Colonic mucosa (tissue), 4 donors: ENCODE results near the gene SUGCT. TPM values are rescaled to one million over a fixed set of nuclear protein-coding genes. Genes with fewer than 3 reads are reported as not detected.

Source experiments
- DNase-seq: peaks from one replicate; pipeline ENCODE4 v3.0.0-alpha.2; 2020
- H3K27ac ChIP-seq: fragments of 200-600 bp; one replicate; pipeline ENCODE4 v1.8.0; 2021
- H3K27me3 ChIP-seq: fragments of 200-600 bp; one replicate; pipeline ENCODE4 v1.8.0; 2021
- H3K36me3 ChIP-seq: fragments of 200-600 bp; one replicate; pipeline ENCODE4 v1.8.0; 2021
- H3K4me1 ChIP-seq: fragments of 200-600 bp; one replicate; pipeline ENCODE4 v1.8.0; 2021; ENCODE audit warnings: mild to moderate bottlenecking
- H3K4me3 ChIP-seq: fragments of 200-600 bp; one replicate; pipeline ENCODE4 v1.8.0; 2021
- H3K9ac ChIP-seq, 2 donors: one replicate each; pipeline ENCODE4 v1.7.0; 2013; ENCODE audit warnings: control low read depth in 2 of 2, low read depth in 2 of 2, low read length in 2 of 2
- H3K9me3 ChIP-seq: fragments of 200-600 bp; one replicate; pipeline ENCODE4 v1.8.0; 2021
- intact Hi-C: fragments of 100-400 bp; cut with DNase I; formaldehyde crosslinking; loops from one replicate; pipeline ENCODE4 v1.14.1; 2022
- total RNA-seq, 2 donors: library from RNA; stranded (reverse); fragmentation: NEBNext Ultra II Directional in 1 of 2; extraction: Animal tissue kit (Norgen Biotek cat#: 25700) in 1 of 2; gene quantifications; one replicate each; pipeline ENCODE4 v1.2.1, GENCODE V29; 2021
- TF ChIP-seq, protein P1 (sequence below): fragments of 200-600 bp; IDR thresholded peaks from one replicate; pipeline ENCODE4 v1.8.0; 2022; ENCODE audit warnings: antibody characterized with exemption, mild to moderate bottlenecking
- donor health status: healthy.
- donor health status: DM: no; HTN: no; CAD: no.
- donor health status: DM: no; HTN: no; CAD: no.

The SUGCT gene
- total RNA-seq, result 10 to 100 TPM in 1 of 2 donors, 1 to 10 TPM in 1; 3.6 to 15.1 TPM

DNA sequence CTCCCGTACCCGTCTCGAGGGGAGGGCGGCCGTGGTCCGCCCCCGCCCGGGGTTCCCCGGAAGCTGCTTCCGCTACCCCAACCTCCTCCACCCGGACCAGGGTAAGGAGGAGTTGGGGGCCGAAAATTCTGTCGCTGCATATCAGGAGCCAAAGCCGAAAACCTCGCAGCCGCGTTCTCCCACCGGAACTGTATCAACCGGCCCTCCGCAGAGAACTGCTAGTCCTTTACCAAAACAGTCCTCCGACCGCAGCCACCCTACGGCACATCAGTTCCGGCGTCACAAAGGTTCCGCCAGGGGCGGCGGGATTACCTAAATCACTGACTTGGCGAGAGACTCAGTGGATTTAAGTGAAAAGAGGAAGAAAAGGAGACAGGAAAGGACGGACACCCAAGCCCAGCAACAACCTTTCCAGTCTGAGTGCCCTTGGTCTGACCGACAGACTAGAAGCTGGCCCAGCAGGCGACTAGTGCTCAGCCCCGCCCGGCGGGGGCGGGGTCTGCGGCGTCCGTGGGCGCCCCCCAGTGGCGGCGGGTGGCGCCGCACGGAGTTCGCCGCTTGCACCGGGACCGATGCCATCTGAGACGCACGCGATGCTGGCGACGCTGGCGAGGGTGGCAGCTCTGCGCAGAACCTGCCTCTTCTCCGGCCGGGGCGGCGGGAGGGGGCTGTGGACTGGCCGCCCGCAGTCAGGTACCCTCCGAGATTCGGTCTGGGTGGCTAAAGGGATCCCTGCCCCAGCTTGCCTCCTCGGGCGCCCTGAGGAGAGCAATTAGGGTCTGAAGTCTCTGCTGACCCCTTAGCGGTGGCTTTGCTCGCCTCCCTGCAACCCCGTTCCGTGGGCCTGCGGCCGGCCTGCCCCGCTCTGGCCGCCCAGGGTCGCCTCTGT, at the start of gene SUGCT, which contains the start of gene MPLKIP:
SUGCT (plus strand) TSS at position 578 of the 889 bp plus-strand sequence.
MPLKIP (minus strand) TSS at position 195 of the 889 bp plus-strand sequence; CDS start at position 140, 55 bp downstream.
- Histone ChIP-seq H3K9ac (peak within 1 kb of the TSS; percentile 92 to 97), H3K4me1 (no peaks in the 10 kb centered on the region), H3K36me3 (no peaks in the 10 kb centered on the region), H3K9me3 (no peaks in the 10 kb centered on the region), H3K27me3 (no peaks in the 10 kb centered on the region), H3K4me3 (peak within 1 kb of the TSS; percentile 93), H3K27ac (peak within 1 kb of the TSS; percentile 89)
- TF ChIP-seq, protein P1, sequence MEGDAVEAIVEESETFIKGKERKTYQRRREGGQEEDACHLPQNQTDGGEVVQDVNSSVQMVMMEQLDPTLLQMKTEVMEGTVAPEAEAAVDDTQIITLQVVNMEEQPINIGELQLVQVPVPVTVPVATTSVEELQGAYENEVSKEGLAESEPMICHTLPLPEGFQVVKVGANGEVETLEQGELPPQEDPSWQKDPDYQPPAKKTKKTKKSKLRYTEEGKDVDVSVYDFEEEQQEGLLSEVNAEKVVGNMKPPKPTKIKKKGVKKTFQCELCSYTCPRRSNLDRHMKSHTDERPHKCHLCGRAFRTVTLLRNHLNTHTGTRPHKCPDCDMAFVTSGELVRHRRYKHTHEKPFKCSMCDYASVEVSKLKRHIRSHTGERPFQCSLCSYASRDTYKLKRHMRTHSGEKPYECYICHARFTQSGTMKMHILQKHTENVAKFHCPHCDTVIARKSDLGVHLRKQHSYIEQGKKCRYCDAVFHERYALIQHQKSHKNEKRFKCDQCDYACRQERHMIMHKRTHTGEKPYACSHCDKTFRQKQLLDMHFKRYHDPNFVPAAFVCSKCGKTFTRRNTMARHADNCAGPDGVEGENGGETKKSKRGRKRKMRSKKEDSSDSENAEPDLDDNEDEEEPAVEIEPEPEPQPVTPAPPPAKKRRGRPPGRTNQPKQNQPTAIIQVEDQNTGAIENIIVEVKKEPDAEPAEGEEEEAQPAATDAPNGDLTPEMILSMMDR, result peak; percentile 97
- peak; percentile 86 for DNase-seq
- intact Hi-C loops, result no loop called here

DNA sequence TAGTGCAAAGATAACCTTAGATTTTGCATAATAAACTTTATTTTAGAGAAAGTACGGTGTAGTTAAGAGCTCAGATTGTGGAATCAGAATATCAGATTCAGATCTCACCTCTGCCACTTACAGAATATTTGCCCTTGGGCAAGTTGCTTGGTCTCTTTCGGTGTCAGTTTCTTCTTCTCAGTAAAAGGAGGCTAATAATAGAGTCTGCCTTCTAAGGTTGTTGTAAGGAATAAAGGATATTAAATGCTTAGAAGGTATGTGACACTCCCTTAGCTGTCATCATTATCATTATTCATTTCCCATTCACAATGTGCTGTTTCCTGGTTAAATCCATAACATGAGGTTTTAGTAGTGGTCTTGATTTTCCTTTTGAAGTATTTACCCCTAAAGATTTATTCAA, 42.6 kb upstream of the SUGCT start:
- no peaks in the 10 kb centered on the region for H3K9me3 ChIP-seq
- intact Hi-C loops, result no loop called here
- H3K4me1 ChIP-seq, result no peaks in the 10 kb centered on the region
- H3K36me3 ChIP-seq, result no peaks in the 10 kb centered on the region
- H3K4me3 ChIP-seq, result no peak overlapping the region
- TF ChIP-seq, protein P1, result no peak
- no peak overlapping the region for H3K9ac ChIP-seq
- no peak for DNase-seq
- no peak overlapping the region for H3K27ac ChIP-seq
- H3K27me3 ChIP-seq, result no peaks in the 10 kb centered on the region

DNA sequence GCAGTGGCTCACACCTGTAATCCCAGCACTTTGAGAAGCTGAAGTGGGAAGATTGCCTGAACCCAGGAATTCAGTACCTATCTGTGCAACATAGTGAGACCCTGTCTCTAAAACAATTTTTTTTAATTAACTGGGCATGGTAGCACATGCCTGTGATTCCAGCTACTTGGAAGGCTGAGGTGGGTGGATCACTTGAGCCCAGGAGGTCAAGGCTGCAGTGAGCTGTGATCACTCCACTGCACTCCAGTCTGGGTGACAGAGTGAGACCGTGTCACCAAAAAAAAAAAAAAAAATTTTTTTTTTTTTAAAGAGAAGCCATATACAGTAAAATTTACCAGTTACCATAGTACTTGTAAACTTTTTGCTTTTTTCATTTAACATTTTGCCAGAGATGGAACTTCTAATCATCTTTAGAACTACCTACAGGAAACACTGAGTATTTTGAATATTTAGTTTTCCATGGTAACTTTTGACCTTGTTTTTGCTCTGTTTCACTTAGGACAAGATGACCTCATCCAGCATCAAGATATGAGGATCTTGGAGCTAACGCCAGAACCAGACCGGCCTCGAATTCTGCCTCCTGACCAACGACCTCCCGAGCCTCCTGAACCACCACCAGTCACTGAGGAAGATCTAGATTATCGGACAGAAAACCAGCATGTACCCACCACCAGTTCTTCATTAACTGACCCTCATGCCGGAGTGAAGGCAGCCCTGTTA, 41.0 kb upstream of the SUGCT start:
- Histone ChIP-seq H3K9me3 (no peaks in the 10 kb centered on the region), H3K36me3 (no peaks in the 10 kb centered on the region)

DNA sequence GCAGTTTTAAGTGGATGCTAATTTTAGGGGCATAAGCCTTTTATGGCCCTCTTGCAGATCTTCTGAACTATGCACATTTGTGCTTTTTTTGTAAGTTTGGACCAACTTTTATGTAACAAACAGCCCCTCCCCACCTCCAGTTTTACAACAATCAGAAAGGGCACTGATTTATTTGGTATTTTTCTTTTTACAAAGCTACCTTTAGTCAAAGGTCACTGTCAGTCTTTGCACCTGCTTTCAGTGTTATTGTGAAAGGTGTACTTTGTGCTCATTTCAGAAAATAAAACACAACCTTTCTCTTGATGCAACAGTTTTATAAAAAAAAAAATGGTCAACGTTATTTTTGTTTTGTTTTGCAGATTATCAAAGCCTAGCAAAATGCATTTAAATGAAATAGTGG, 39.6 kb upstream of the SUGCT start:
- H3K9me3 ChIP-seq, result no peaks in the 10 kb centered on the region
- DNase-seq, result no peak
- H3K4me1 ChIP-seq, result no peaks in the 10 kb centered on the region
- no peaks in the 10 kb centered on the region for H3K27me3 ChIP-seq
- no peaks in the 10 kb centered on the region for H3K36me3 ChIP-seq
- H3K9ac ChIP-seq, result no peak overlapping the region
- intact Hi-C loops, result no loop called here
- no peak overlapping the region for H3K4me3 ChIP-seq
- TF ChIP-seq, protein P1, result no peak
- no peak overlapping the region for H3K27ac ChIP-seq

More for the DNA sequence above, 41.0 kb upstream of the SUGCT start:
- no peak overlapping the region for H3K27ac ChIP-seq
- H3K27me3 ChIP-seq, result no peaks in the 10 kb centered on the region
- no peaks in the 10 kb centered on the region for H3K4me1 ChIP-seq
- intact Hi-C loops, result no loop called here
- TF ChIP-seq, protein P1, result no peak
- no peak overlapping the region for H3K9ac ChIP-seq
- DNase-seq, result no peak
- H3K4me3 ChIP-seq, result no peak overlapping the region

DNA sequence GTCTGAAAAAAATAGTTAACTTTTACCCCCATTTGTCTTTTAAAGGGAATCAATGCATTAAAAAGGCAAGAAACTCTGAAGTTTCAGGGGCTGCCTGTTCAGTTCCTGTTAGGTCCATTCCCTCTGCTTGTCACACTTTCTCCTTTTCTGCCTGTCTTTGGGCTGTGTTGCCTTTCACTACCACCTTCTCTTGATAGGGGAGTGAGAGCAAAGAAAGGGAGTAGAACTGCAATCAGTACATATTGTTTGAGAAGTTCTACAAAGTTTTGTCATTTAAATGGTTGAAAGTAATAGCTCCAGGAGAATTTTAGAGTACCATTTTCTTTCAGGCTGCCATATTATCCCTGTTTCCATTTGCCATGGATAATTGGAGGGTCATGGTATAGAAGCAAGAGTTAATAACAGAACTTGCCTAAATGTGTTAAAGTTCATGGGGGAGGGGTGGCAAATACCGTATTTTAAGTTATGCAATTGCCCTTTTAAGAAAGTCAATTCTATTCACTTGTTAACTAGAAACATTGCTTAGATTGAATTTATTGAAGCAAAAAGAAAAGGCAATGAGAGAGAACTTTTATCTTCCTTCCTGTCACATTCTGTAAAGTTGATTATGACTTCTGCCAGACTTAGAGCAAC, 39.0 kb upstream of the SUGCT start:
- no peak for DNase-seq

More for the DNA sequence above, 39.0 kb upstream of the SUGCT start:
- intact Hi-C loops, result no loop called here
- Histone ChIP-seq H3K36me3 (no peaks in the 10 kb centered on the region), H3K9ac (no peak overlapping the region), H3K4me3 (no peak overlapping the region), H3K9me3 (no peaks in the 10 kb centered on the region), H3K27ac (no peak overlapping the region), H3K27me3 (no peaks in the 10 kb centered on the region), H3K4me1 (no peaks in the 10 kb centered on the region)
- TF ChIP-seq, protein P1, result no peak
